Measurements from ENCODE around the gene HSDL1. TPM values are rescaled to one million over a fixed set of nuclear protein-coding genes. Genes with fewer than 3 reads are reported as not detected.

HSDL1 gene
- total RNA-seq, 1 donor from 2014 or later = 24.9 TPM

DNA sequence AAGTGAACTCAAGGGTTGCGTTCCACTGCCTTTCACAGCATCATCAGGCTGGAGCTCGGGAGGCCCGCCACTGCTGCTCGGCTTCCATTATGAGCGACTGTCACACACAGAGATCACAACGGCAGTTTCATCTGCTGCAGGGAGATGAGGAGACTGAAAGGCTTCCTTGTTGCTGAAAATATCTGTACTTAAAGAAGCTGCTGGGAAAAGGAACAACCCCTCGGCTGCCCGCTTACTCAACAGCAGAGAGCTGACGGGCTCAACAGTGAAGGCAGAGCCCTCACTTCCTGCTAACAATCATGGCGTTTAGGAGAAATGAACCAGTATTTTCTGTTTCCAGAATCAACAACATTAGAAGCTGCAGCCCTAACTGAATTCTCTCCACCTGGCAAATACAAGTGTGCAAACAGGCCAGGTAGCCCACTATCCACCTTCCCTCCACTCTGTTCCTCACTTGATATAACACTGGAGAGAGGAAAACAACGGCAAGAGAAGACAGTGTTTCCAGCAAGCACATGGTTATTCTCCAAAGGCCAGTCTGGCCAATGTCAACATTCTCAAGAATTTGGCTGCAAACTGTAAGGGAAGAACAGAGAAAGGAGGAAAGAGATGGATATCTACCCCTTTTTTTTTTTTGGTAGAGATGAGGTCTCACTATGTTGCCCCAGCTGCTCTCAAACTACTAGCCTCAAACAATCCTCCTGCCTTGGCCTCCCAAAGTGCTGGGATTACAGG is 62.0 kb downstream of the HSDL1 start:
- no peak for DNase-seq (ENCODE audit: low read depth in 2 of 2)

DNA sequence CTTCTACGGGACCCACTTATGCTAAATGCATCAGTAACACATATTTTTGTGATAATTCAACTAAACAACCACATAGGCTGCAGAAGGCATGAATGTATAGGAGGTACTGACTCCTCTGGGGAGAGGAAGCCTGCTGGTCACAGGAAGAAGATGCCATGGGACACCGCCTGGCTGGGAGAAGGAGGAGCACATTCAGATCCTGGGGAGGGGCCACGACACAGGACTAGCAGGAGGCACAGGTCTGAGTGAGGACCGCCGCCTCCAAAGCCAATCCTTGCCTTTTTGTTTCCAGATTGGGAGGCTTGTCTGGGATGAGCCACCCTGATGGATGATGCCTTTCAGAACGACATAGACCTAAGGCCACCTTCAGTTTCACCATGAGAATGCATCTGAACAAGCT is 62.9 kb downstream of the HSDL1 start:
- no peak for DNase-seq (ENCODE audit: low read depth in 2 of 2)

- no peak for DNase-seq (ENCODE audit: low read depth in 2 of 2)
These were observed 63.5 kb downstream of the HSDL1 start for GRCh38 chr16:84081446-84081989.

DNA sequence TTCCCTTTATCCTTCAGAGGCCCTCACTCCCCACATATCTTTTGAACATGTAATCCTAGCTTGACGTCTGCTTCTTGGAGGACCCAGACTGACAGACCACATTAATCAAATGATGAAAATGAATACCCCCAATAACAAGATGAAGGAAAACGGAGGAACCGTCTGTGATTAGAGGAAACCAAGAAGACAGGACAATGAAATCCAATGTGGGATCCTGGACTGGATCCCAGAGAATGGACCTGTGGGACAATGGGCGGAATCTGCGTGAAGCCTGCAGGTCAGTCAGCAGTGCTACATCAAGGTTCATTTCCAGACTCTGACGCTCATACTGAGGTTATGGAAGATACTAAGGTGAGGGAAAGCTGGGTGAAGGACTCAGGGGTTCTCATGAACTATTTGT is 64.2 kb downstream of the HSDL1 start:
- DNase-seq (ENCODE audit: low read depth in 2 of 2) = no peak

GRCh38 chr16:84080378-84080777 is 64.6 kb downstream of the HSDL1 start:
- DNase-seq (ENCODE audit: low read depth in 2 of 2) = no peak

- no peak for DNase-seq (ENCODE audit: low read depth in 2 of 2)
These were observed 65.3 kb downstream of the HSDL1 start for GRCh38 chr16:84079664-84080063.

GRCh38 chr16:84075376-84075775 is 69.6 kb downstream of the HSDL1 start:
- no peak for DNase-seq (ENCODE audit: low read depth in 2 of 2)

DNA sequence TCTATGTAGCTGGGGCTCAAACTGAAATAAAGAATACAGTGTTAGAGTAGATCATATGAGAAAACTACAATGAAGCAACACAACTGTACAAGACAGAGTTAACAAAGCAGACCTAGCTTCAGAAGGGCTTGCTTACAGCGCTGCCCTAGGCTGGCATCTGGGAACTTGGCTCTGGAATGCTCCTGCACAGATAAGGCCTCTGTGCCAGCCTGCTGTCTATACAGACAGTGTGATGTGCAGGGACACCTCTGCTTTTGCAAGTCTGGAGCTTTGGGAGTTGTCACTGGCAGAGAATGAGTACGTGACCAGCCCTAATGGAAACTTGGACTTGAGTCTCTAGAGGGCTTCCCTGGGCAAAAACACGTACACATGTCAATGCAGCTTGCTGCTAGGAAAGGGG is 70.3 kb downstream of the HSDL1 start:
- DNase-seq (ENCODE audit: low read depth in 2 of 2) = no peak

Other genes with a start within 250 kb of the HSDL1 start
- 1.7 and 2.9 TPM in 2 replicates for gene MLYCD, start 246.1 kb downstream of the HSDL1 start, total RNA-seq
- gene OSGIN1, start 191.9 kb downstream of the HSDL1 start, total RNA-seq = 0.77 and 1.3 TPM in 2 replicates
- gene NECAB2, start 176.9 kb downstream of the HSDL1 start, total RNA-seq = not detected in 2 replicates
- not detected in 2 replicates for gene SLC38A8, start 102.4 kb downstream of the HSDL1 start, total RNA-seq
- 78.9 and 102 TPM in 2 replicates for gene MBTPS1, start 28.2 kb downstream of the HSDL1 start, total RNA-seq
- gene DNAAF1, start 131 bp upstream of the HSDL1 start, total RNA-seq = under 0.01 TPM in 1 of 2 replicates, not detected in the other
- 8.6 and 12.5 TPM in 2 replicates for gene TAF1C, start 41.9 kb upstream of the HSDL1 start, total RNA-seq
- gene ADAD2, start 46.0 kb upstream of the HSDL1 start, total RNA-seq = not detected in 2 replicates
- not detected in 2 replicates for gene KCNG4, start 94.8 kb upstream of the HSDL1 start, total RNA-seq
- gene WFDC1, start 149.7 kb upstream of the HSDL1 start, total RNA-seq = not detected in 2 replicates
- not detected in 2 replicates for gene ATP2C2, start 223.4 kb upstream of the HSDL1 start, total RNA-seq